Measurements from ENCODE around the gene PARK7.

Gene PARK7

DNA sequence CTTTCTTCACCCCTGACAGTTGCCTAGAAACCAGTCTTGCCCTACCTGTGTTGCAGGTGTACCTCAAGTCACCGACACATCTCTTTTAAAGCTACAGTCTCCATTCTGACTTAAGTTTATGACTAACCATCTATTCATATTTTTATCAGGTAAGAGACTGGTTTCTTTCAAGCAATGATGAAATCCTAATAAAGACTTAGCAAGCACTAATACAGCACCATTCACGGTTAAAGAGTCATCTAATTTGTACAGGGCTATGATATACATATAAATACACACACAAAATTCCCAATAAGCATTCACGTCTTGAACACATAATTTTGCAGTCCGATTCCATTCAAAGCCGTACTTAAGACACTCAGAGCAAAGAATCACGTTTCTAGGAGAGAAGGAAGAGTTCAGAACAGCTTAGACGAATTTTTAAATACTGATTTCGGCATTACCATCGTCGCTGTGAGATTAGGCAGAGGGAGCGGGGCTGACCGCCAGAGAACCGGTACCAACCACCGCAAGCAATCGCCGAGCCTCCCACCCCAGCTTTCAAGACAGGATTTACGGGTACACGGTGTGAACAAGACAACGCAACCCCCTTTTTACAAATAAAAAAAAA, 63.7 kb downstream of the PARK7 start:
- no peak for DNase-seq

DNA sequence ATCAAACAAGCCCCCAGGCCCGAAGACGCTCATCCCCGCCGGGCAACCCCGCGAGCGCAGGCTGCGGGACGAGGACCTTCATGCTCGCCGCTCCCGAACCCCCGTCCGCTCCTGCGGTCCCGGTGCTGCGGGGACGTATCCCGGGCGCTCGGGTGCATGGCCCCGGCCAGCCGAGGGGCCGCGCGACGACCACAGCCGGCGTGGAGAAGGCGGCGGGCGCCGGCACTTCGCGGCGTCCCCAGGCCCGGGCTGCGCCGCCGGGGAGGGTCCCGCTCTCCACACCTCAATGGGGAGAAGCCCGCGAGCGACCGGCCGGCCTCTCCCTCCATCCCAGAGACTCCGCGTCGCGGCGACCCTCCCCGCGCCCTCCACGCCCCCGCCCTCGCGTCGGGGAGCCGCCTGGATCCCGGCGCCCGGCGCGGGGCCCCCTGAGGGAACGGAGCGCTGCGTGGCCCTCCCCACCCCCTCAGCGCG, 64.2 kb downstream of the PARK7 start:
- no peak for DNase-seq

DNA sequence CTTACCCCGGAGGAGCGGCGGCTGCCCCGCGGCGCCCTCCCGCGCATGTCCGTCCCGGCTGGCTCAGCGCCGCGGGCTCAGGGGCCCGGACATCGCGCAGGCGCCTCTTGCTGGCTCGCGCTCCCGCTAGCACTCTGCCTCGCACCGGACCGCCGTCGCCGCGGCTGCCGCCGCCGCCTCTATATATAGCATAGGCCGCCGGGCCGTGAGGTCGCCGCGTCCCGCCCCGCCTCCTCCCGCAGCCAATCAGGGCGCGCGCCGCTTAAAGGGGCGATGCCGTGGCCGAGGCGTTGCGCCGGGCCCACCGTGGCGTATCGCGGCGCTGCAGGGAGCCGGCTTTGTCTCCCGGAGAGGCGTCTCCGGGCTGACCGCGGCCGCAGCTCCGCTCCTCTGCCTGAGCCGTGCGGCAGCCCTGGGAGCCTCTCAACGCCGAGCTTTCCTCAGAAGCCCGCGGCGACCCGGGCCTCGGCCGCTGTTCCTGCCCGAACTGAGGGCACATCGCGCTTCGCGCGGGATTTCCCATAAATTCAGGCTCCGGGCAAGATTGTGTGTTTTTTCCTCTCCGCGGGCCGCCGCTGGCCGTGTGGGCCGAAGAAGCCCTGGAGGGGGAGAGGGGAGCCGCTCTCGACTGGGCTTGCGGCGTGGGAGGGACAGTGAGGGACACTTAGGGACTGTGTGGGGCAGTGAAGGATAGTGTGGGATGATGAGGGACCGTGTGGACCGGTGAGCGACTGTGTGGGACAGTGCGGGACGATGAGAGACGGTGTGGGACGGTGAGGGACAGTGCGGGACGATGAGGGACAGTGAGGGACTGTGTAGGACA, 64.9 kb downstream of the PARK7 start, which contains the start of gene ERRFI1:
TSS of gene ERRFI1 (minus strand) at position 157 of the 823 bp plus-strand sequence. CDS start 10,690 bp downstream, outside the sequence.
- DNase-seq, result peak; percentile 94

DNA sequence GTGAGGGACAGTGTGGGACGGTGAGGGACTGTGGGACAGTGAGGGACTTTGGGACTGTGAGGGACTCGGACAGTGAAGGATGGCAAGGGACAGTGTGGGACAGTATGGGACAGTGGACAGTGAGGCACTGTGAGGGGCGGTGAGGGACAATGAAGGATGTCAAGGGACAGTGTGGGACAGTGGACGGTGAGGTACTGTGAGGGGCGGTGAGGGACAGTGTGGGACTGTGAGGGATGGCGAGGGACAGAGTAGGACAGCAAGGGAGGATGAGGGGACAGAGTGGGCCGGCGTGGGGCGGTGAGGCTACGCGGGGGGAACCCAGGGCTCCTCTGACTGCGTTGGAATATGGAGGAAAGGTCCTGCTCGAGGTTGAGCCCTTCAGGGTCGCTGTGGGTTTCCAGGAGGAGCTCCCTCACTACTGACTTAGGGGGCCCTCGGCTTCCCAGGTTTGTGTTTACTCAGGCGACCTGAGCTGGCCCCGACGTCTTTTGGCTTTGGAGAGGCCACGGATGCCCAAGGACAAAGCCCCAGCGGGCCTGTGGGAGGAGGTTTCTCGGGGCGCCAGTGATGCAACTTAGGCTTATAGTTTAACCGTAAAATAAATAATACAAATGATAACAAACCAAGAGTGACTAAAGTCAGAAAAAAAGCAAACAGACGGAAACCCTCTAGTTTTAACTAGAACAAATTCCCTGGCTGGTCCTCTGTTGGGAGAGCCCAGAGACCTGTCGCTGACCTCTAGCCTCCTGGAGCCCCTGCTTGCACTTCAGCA, 65.7 kb downstream of the PARK7 start:
- DNase-seq, result no peak

DNA sequence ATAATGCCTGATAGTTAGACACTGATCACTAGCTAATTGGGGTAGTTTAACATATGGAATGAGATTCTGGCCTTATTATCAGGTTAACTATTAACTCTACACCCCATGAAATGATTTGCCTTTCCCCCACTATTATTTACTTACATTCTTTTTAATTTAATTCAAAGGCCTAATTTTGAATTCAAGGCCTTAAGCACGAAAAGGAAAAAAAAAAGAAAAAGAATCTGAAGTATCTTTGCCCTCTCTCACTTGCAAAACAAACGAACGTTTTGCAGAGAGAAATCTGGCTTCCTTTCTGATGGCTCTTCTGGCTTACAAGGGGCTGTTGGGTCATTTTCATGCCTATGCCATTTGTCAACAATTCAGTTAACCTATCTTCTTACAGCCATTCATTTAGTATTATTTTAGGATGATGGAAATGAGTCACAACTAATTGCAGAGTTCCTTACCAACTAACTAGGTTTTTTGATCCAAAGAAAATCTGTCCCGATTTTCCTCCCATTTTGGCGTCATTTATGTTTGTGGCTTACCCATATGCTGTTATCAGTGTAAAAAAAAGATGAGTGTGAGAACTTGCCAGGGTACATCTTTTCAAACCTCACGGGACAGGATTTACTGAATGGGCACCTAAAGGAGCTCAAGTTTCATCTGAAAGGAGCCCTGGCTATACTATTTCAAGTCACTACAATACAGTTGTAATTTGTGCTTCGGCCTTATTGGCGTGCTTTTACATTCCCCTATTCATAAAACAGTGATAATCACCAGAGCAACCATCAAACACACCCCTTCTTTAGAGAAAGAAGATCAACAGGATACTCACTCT, 66.4 kb downstream of the PARK7 start:
- DNase-seq, result no peak

DNA sequence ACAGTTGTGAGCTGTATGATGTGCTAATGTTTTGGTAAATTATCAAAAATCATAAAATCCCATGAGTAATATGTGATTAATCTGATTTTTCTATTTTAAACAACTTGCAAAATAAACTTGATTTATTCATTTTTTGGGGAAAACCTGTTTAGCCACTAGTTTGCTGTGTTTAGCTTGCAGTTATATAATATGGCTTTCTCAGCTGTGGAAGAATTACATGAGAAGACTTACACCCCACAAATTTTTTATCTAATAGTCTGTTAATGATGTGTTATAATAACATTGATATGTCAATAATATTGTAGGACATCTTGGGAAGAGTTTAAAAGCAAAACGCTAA, 67.0 kb downstream of the PARK7 start:
- no peak for DNase-seq

DNA sequence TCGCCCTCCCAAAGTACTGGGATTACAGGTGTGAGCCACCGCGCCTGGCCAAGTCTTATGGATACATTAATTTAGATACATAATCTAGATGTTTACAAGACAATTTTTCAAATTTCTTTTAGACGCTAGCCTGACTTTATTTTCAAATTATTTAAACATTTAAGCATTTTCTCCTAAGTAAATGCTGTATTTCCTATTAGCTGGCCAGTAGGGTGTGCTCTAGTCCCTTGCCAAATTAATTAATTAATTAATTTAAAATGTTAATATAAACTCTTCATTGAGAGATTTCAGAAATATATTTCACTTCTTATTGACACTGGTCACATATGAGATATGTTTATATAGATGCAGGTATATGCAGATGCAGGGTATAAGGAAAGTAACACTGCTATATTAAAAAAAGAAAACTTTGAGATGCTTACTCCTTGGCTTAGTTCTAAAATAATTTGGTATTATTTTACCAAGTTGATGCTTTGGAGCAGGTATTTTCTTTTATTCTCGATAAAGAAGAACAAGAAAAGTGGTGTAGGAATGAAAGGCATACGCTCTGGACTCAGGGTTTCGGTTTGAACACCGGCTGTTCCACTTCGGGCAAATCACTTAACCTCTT, 69.8 kb downstream of the PARK7 start:
- no peak for DNase-seq

DNA sequence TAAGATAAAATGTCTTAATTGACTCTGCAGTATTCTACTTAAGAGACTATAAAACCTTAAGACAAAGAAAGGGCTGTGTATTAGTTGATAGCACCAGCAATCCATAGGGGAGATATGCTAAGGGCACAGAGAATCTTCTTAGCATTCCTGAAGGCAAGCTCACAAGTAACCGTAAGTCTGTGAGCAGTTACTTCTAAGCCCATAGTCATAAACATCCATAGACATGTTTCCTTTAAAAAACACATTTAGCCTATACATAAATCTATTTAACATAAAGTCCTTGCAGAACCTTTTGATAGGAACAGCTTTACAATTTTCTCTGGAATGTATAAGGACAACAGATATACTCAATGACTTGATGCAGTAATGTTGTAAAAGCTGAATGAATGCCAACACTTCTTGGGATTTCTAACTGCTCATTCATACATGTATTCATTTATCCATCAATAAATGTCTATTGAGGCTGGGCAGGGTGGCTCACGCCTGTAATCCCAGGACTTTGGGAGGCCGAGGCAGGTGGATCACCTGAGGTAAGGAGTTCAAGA, 70.9 kb downstream of the PARK7 start:
- no peak for DNase-seq

DNA sequence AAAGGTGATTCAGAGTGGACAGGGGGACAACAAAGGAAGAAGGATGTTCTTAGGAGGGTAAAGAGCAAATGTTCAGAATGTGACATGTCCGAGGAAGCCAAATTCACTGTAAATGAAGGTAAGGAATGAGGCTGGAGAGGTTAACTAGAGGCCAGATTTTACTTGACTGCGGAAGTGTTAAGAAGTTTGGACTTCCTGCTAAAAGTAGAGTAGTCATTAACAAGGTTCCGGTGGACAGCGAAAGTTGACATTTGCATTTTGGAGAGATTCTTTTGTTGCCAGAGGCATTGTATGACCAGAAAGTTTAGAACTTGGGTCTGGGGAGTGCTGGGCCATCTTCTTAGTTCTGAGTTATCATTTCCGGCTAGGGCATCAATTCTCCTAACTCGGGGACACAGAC, 71.8 kb downstream of the PARK7 start:
- DNase-seq, result no peak
